DND-41 (cell line): ENCODE measurements around the gene LTO1.

Experiments
- EZH2 ChIP-seq: IDR thresholded peaks from 3 replicates; pipeline ENCODE4 v1.6.1; 2012; ENCODE audit warnings: borderline replicate concordance, low read depth, mild to moderate bottlenecking, moderate library complexity, low read length, inconsistent platforms; ENCODE audit not compliant: severe bottlenecking
- TF ChIP-seq, protein P1 (sequence below): IDR thresholded peaks from 2 replicates; pipeline ENCODE4 v1.5.1; 2012; ENCODE audit warnings: borderline replicate concordance, low read length, moderate library complexity, mild to moderate bottlenecking; ENCODE audit not compliant: poor library complexity, severe bottlenecking; ENCODE audit errors: extremely low read depth

DNA sequence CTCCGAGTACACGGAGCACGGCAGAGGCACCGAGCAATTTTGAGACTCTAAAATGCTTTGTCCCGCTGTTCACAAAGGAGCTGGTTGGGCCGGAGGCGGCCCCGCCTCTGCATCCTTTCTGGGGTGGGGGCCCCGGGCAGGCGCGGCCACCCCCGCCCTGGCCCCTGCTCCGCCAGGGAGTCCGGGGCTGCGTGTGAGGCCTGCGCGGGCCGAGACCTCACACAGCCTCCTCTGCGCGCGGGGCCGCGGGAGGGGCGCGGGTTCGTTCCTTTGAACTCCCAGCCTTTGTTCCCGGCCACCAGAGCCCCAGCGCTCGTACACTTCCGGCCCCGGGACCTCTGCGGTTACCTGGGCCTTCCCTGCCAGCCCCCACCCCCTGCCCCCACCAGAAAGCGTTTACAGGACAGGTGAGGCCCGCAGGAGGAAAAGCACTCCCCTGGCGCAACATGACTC lies 27.1 kb upstream of the LTO1 start:
- TF ChIP-seq, protein P1, sequence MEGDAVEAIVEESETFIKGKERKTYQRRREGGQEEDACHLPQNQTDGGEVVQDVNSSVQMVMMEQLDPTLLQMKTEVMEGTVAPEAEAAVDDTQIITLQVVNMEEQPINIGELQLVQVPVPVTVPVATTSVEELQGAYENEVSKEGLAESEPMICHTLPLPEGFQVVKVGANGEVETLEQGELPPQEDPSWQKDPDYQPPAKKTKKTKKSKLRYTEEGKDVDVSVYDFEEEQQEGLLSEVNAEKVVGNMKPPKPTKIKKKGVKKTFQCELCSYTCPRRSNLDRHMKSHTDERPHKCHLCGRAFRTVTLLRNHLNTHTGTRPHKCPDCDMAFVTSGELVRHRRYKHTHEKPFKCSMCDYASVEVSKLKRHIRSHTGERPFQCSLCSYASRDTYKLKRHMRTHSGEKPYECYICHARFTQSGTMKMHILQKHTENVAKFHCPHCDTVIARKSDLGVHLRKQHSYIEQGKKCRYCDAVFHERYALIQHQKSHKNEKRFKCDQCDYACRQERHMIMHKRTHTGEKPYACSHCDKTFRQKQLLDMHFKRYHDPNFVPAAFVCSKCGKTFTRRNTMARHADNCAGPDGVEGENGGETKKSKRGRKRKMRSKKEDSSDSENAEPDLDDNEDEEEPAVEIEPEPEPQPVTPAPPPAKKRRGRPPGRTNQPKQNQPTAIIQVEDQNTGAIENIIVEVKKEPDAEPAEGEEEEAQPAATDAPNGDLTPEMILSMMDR = no peak
- TF ChIP-seq EZH2 = no peak
